H1 (cell line): ENCODE measurements around the gene FBLN5. TPM values are rescaled to one million over a fixed set of nuclear protein-coding genes. Genes with fewer than 3 reads are reported as not detected.
A peak's percentile ranks its signal among the peaks of the same experiment; 100 is the strongest.

Experiments used
- CBX8 ChIP-seq: fragments of 300-800, 300-1000 bp; sonication (generic); IDR thresholded peaks from 2 replicates; pipeline ENCODE4 v1.7.1; 2016; ENCODE audit warnings: low read depth, low read length, borderline replicate concordance
- CHD1 ChIP-seq: IDR thresholded peaks from 2 replicates; pipeline ENCODE4 v1.6.1; 2012; ENCODE audit warnings: low read depth, low read length, improper control_type of control experiment
- EZH2 ChIP-seq: fragments of 200-600 bp; sonication (generic); IDR thresholded peaks from 2 replicates; pipeline ENCODE4 v1.7.1; 2012; ENCODE audit warnings: low read depth, mild to moderate bottlenecking, moderate library complexity, low read length, inconsistent platforms; ENCODE audit not compliant: severe bottlenecking
- JUND ChIP-seq: IDR thresholded peaks from 2 replicates; pipeline ENCODE4 v1.6.1; 2011; ENCODE audit warnings: mild to moderate bottlenecking, improper control_type of control experiment, low read length
- NANOG ChIP-seq: IDR thresholded peaks from 2 replicates; pipeline ENCODE4 v1.6.1; 2011; ENCODE audit warnings: low read length, low read depth, mild to moderate bottlenecking, inconsistent platforms; ENCODE audit not compliant: insufficient read depth, poor library complexity, severe bottlenecking
- RAD21 ChIP-seq, 2 experiments: IDR thresholded peaks in 1 of 2; conservative IDR thresholded peaks in 1 of 2; 2 replicates each; pipeline ENCODE4 v1.6.1; 2011; ENCODE audit warnings: low read depth in 2 of 2, low read length in 2 of 2, improper control_type of control experiment in 1 of 2, inconsistent platforms in 1 of 2, mild to moderate bottlenecking in 1 of 2, moderate library complexity in 1 of 2
- RXRA ChIP-seq: IDR thresholded peaks from 2 replicates; pipeline ENCODE4 v1.6.1; 2011; ENCODE audit warnings: low read depth, mild to moderate bottlenecking, low read length, moderate library complexity; ENCODE audit not compliant: insufficient read depth
- SAP30 ChIP-seq: fragments of 300-600 bp; sonication (generic); IDR thresholded peaks from 2 replicates; pipeline ENCODE4 v1.7.1; 2012; ENCODE audit warnings: low read length, moderate library complexity, mild to moderate bottlenecking, inconsistent platforms; ENCODE audit not compliant: insufficient read depth, insufficient replicate concordance
- SIX5 ChIP-seq: IDR thresholded peaks from 2 replicates; pipeline ENCODE4 v1.6.1; 2011; ENCODE audit warnings: mild to moderate bottlenecking, low read depth, low read length
- TAF7 ChIP-seq: optimal IDR thresholded peaks from 2 replicates; pipeline ENCODE3; 2011; ENCODE audit warnings: low read depth, mild to moderate bottlenecking, inconsistent platforms, low read length, moderate library complexity, borderline replicate concordance
- polyA plus RNA-seq, 7 experiments: library from polyadenylated mRNA; depleted of rRNA in 3 of 7; stranded (reverse) in 5 of 7; unstranded in 2 of 7; fragments of >200 nt in 5 of 7; fragments of 200-250 nt in 2 of 7; gene quantifications; 1 replicate in 5 of 7; 2 replicates in 1 of 7; 4 replicates in 1 of 7; pipeline versions ENCODE4 v1.2.1 to v1.2.3, GENCODE V29; 2011 to 2013; ENCODE audit warnings: missing spikeins in 2 of 7, mixed read lengths in 2 of 7
- total RNA-seq: library from RNA; stranded (reverse); fragmentation: NEBNext Ultra II Directional; extraction: Animal tissue kit (Norgen Biotek cat#: 25700); gene quantifications from 2 replicates; pipeline ENCODE4 v1.2.1, GENCODE V29; 2021
- TF ChIP-seq, protein P1 (sequence below): fragments of 300-600 bp; sonication (generic); IDR thresholded peaks from 2 replicates; pipeline ENCODE4 v1.7.1; 2012; ENCODE audit warnings: low read length, moderate library complexity, mild to moderate bottlenecking, inconsistent platforms; ENCODE audit not compliant: insufficient replicate concordance

FBLN5 gene
- total and polyA plus RNA-seq, 2 of the 8 experiments (the other 6 are each of a cell fraction or from before 2014, with no cell fraction given) = 0.88 to 3.5 TPM

DNA sequence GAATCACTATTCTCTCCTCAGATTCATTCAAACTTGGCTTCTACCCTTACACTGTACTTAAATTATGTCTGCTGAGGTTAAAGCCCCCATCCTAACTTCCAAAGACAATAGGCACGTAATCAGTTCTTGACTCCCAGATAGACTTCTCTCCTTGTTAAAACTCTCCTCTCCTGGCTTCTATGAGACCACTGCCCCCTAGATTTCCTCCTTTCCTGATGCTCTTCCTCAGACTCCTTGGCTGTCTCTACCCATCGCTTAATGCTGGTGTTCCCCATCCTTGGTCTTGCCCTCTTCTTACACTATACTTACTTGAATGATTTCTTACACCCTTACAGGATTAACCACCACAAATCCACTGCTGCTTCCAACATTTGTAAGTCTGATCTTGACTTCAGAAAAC is 112.9 kb downstream of the FBLN5 start (continued):
- TF ChIP-seq, protein P1, sequence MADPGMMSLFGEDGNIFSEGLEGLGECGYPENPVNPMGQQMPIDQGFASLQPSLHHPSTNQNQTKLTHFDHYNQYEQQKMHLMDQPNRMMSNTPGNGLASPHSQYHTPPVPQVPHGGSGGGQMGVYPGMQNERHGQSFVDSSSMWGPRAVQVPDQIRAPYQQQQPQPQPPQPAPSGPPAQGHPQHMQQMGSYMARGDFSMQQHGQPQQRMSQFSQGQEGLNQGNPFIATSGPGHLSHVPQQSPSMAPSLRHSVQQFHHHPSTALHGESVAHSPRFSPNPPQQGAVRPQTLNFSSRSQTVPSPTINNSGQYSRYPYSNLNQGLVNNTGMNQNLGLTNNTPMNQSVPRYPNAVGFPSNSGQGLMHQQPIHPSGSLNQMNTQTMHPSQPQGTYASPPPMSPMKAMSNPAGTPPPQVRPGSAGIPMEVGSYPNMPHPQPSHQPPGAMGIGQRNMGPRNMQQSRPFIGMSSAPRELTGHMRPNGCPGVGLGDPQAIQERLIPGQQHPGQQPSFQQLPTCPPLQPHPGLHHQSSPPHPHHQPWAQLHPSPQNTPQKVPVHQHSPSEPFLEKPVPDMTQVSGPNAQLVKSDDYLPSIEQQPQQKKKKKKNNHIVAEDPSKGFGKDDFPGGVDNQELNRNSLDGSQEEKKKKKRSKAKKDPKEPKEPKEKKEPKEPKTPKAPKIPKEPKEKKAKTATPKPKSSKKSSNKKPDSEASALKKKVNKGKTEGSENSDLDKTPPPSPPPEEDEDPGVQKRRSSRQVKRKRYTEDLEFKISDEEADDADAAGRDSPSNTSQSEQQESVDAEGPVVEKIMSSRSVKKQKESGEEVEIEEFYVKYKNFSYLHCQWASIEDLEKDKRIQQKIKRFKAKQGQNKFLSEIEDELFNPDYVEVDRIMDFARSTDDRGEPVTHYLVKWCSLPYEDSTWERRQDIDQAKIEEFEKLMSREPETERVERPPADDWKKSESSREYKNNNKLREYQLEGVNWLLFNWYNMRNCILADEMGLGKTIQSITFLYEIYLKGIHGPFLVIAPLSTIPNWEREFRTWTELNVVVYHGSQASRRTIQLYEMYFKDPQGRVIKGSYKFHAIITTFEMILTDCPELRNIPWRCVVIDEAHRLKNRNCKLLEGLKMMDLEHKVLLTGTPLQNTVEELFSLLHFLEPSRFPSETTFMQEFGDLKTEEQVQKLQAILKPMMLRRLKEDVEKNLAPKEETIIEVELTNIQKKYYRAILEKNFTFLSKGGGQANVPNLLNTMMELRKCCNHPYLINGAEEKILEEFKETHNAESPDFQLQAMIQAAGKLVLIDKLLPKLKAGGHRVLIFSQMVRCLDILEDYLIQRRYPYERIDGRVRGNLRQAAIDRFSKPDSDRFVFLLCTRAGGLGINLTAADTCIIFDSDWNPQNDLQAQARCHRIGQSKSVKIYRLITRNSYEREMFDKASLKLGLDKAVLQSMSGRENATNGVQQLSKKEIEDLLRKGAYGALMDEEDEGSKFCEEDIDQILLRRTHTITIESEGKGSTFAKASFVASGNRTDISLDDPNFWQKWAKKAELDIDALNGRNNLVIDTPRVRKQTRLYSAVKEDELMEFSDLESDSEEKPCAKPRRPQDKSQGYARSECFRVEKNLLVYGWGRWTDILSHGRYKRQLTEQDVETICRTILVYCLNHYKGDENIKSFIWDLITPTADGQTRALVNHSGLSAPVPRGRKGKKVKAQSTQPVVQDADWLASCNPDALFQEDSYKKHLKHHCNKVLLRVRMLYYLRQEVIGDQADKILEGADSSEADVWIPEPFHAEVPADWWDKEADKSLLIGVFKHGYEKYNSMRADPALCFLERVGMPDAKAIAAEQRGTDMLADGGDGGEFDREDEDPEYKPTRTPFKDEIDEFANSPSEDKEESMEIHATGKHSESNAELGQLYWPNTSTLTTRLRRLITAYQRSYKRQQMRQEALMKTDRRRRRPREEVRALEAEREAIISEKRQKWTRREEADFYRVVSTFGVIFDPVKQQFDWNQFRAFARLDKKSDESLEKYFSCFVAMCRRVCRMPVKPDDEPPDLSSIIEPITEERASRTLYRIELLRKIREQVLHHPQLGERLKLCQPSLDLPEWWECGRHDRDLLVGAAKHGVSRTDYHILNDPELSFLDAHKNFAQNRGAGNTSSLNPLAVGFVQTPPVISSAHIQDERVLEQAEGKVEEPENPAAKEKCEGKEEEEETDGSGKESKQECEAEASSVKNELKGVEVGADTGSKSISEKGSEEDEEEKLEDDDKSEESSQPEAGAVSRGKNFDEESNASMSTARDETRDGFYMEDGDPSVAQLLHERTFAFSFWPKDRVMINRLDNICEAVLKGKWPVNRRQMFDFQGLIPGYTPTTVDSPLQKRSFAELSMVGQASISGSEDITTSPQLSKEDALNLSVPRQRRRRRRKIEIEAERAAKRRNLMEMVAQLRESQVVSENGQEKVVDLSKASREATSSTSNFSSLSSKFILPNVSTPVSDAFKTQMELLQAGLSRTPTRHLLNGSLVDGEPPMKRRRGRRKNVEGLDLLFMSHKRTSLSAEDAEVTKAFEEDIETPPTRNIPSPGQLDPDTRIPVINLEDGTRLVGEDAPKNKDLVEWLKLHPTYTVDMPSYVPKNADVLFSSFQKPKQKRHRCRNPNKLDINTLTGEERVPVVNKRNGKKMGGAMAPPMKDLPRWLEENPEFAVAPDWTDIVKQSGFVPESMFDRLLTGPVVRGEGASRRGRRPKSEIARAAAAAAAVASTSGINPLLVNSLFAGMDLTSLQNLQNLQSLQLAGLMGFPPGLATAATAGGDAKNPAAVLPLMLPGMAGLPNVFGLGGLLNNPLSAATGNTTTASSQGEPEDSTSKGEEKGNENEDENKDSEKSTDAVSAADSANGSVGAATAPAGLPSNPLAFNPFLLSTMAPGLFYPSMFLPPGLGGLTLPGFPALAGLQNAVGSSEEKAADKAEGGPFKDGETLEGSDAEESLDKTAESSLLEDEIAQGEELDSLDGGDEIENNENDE = no peak
- no peak for TF ChIP-seq CBX8
- no peak for TF ChIP-seq JUND
- TF ChIP-seq SIX5 = no peak
- no peak for TF ChIP-seq SAP30
- no peak for TF ChIP-seq EZH2
- no peak for TF ChIP-seq RXRA
- no peak for TF ChIP-seq CHD1
- no peak for TF ChIP-seq NANOG
- peak; percentile 28 to 45; a peak in 3 of 4 replicates for TF ChIP-seq RAD21 (IDR thresholded peaks at IDR 0.05 in 1 of 2, conservative IDR thresholded peaks at IDR 0.05 in 1 of 2; ENCODE audit: low read depth in 2 of 2, low read length in 2 of 2)
- TF ChIP-seq TAF7 = no peak
